Activated CD4-positive, alpha-beta T cell treated with anti-CD3 and anti-CD28 coated beads, Interleukin-2, Interleukin-4, amounts not matched to agents 100 ng/mL and 50 ng/mL, durations not matched to agents 16 hours and 8 hours (primary cell): ENCODE measurements around the gene TEX53.

Experiments
- DNase-seq: peaks from one replicate; pipeline ENCODE4 v3.0.0-alpha.2; 2020; ENCODE audit warnings: low spot score

Gene TEX53

DNA sequence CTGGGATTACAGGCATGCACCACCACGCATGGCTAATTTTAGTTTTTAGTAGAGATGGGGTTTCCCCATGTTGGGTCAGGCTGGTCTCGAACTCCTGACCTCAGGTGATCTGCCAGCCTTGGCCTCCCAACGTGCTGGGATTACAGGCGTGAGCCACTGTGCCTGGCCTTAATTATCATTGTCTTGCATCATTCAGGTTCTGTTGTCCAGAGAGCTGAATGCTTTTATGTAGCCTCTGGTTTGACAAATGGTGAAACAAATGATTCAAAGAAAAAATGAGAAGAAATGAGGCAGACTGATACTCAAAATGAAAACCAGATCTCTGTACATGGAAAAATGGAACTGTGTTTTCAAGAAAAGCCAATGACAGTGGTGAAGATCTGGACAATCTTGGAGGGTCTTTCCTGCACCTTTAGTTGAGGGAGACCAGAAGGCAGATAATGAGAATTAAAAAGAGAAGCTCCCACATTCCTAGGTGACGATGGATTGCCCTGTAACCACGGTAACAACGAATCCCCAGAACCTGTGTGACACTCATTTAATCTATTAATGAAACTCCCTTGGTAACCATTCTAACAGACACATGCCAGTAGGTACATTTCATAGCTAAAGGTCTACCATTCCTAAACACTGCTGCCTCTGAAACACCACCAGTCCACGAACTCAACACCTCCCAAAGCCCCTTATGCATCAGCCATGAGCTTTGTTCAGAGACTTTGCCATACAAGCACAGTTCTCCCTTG, 22.8 kb upstream of the TEX53 start:
- no peak for DNase-seq

DNA sequence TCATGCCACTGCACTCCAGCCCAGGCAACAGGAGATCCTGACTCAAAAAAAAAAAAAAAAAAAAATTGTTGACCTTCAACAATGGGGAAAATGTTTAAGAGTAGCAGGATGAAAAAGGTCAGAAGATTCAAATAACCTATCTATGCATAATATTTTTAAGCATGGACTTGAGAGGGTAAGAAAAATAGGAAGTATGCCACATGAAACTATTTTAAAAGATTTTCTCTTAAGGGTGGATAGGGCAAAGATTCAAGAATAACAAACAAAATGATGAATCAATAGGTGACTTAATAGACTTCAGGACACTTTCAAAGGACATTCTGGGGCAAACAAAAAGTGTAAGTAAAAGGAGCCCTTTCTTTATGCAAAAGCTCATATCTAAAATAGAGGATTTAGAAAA, 21.2 kb upstream of the TEX53 start:
- no peak for DNase-seq

DNA sequence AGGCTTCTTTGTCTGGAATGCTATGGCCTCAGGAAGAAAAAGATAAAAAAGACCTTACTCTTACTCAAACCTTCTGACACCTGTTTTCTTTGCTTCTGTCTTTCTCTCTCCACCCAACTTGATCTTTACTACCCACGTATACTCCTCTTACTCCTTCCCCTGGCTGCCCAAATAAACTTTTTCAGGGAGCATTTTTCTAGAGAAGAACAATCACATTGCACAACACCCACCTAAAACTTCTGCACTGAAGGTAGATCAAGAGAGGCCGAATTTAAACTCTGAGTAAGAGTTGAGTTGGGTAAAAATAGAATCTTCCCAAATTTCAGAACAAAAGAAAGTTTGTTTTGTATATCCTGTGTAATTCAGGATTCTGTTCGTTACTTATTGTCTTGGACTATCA, 20.5 kb upstream of the TEX53 start:
- no peak for DNase-seq

DNA sequence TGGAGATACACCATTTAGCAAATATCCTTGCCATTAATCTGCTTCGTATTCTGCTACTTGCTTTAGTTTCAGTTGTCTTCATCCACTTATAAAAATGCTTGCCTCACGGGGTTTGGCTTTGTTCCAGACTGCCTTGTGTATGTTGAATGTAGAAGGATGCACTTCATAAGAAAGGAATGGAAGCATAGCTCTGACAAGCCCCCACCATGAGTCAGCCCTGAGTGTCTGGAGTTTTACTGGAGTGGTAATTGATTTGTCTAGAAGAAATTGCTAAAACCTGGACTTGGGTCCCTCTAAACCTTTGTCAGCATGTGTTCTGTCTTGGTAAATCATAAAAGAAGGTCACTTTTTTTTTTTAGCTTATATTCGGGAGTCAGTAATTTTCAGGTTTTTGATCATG, 19.8 kb upstream of the TEX53 start:
- DNase-seq: no peak

DNA sequence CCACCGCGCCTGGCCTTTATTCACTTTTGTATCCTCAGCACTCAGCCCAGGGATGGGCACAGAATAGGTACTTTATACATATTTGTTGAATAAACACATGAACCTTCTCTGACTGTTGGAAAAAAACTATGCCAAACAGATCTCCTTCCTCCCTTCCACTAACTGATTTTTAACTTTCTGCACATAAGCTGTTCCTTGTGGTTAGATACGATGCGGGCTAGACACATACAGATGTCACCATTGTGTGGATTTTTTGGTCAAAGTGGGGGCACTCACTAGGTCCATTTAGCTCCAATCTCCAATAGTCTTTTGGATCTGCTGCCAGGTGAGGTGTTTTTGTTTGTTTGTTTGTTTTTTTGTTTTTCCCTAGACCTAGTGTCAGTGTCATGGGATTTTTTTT, 19.3 kb upstream of the TEX53 start:
- DNase-seq: no peak

DNA sequence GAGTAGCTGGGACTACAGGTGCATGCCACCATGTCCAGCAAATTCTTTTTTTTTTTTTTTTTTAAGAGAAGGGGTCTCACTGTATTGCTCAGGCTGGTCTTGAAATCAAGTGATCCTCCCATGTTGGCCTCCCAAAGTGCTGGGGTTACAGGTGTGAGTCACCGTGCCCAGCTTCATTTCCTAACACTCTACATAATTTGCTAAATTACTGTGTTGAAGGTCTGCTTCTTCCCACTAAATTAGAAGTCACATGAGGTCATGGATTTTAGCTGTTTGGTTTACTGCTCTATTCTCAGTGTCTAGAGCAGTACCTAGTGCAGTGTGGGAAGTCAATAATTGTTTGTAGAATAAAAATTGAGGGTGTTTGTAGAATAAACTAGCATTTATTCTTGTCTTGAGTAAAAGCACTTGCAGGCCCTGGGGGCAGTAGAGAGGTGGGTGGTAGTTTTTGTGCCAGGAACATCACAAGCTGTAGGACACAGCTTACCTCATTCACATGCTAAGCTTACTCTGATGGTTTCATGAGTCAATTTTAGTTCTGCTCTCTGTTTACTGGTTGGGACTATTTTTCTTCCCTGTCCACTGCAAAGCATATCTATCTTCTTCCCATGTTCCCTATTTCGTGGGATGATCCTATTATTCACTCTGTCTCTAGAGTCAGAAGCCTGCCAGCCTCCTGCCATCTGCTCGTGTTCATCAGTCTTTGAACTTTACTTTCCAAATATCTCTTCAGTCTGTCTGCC, 17.4 kb upstream of the TEX53 start:
- DNase-seq: no peak

DNA sequence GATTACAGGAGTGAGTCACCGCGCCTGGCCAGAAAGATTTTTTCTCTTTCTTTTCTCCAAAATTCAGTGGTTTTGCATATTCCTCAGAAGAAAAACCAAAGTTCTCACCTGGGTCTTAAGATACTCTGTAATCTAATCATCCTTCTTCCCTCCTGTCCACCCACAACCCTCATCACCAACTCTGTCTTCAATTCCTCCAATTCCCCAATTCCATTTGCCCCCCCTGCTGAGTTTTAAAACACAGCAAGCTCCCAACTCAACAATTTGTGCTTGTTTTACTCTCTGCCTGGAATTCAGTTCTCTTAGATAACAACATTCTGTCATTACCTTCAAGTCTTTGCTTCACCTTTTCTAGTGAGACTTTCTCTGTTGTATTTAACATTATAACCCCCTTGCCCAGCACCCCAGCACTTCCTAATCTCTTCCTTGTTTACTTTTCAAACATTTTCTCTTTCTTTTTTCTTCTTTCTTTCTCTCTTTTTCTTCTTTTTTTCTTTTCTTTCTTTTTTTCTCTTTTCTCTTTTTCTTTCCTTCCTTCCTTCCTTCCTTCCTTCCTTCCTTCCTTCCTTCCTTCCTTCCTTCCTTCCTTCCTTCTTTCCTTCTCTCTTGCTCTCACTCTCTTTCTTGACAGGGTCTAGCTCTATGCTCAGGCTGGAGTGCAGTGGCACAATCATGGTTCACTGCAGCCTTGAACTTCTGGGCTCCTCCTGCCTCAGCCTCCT, 16.6 kb upstream of the TEX53 start:
- DNase-seq: no peak

DNA sequence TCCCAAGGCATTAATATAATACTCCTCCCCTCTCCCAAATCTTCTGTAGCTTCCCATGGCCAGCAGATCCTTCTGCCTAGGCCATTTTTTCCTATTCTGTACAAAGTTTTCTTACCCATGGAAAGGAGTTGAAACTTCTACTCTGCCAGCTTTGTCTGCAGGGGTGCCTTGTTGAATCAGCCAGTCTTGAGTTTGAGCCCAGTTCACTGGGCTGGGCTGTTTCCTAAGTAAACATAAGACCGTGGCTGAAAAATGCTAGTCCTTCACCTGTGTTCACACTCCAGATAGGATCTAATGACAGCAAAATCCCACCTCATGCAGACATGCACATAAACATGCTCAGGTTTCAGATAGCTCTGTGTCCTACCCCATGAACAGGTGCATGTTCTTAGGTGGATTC, 14.0 kb upstream of the TEX53 start:
- no peak for DNase-seq

DNA sequence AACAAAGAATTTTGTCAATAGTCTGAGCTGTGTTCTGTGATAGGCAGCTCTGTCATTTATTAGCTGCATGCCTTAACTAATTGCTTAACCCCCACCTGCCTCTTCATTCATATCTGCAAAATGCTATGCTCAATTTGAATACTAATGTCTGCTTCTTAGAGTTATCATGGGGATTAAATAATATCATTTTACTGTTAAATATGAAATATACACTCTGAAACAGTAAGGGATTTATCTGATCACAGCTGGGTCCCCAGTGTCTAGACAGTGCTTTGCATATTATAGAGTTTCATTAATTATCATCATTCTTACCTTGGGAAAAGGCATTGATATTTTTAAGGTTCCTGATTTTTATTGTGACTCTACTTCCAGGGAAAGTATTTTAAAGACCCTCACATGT, 12.4 kb upstream of the TEX53 start:
- no peak for DNase-seq

DNA sequence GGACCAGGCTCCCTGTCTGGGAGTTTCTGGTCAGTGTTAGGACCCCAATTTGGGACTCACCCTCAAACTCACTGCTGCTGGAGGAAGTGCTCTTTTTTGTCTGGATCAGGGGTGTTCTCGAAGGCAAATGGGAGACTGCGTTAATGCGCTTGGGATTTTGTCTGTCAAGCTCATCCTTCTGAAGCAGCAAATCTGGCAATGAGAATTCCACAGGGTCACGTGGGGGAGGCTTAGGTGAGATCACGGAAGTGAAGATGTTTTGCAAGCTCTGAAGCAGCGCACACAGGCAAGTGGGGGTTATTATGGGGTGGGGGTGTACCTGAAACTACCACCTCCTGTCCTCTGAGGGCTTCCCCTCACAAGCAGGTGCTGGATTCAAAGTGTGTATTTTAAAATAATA, 10.5 kb upstream of the TEX53 start:
- DNase-seq: no peak

DNA sequence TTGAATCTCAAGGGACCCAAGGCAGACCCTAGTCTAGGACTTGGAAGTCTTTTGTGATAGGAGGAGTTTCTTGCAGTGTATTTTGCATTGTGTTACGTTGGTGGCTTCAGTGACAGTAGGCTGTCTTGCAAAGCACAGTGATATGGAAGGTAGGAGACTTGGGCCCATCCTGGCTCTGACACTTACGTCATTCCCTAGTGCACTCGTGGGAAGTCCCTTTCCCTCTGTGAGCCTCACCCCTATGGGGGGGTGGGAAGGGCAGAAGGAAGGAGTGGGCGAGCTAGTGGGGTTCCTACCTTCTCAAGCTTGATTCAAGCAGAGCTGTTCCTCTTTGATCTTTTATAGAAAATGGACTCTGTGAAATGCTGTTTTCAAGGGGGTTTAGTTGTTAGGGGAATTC, 9.2 kb upstream of the TEX53 start:
- no peak for DNase-seq

DNA sequence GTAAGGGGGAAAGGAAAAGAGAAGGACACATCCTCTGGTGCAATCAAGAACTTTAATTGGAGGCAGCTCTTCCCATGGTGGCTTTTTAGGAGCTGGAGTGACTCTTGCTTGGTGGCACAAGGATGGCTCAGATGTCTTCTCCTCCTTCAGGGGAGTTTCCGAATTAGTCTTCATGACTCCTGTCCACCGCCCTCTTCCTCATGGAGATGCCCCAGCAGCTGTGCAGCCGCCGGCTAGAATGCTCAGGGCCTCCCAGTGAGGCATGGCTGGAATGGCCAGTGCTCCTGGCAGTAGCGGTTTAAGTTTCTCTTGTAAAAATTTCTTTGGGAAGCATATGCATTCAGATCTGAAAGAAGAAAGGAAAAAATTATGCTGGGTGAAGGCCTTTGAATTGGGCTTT, 8.8 kb upstream of the TEX53 start:
- no peak for DNase-seq

DNA sequence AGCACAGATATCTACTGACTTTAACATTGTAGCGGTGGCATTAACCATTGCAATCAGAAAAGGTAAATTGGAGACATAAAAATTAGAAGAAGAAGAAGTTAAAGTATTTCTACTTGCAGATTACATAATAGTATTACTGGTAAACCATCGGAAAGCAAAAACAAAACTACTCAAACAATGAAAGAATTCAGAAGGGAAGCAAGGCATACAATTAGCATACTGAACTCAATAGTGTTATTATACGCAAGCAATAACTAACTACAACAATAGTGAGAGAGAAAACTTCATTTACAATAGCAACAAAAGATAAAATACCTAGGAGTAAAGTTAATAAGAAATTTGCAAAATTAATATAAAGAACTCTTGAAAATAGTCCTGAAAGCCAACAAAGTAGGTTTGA, 6.6 kb upstream of the TEX53 start:
- DNase-seq: no peak

DNA sequence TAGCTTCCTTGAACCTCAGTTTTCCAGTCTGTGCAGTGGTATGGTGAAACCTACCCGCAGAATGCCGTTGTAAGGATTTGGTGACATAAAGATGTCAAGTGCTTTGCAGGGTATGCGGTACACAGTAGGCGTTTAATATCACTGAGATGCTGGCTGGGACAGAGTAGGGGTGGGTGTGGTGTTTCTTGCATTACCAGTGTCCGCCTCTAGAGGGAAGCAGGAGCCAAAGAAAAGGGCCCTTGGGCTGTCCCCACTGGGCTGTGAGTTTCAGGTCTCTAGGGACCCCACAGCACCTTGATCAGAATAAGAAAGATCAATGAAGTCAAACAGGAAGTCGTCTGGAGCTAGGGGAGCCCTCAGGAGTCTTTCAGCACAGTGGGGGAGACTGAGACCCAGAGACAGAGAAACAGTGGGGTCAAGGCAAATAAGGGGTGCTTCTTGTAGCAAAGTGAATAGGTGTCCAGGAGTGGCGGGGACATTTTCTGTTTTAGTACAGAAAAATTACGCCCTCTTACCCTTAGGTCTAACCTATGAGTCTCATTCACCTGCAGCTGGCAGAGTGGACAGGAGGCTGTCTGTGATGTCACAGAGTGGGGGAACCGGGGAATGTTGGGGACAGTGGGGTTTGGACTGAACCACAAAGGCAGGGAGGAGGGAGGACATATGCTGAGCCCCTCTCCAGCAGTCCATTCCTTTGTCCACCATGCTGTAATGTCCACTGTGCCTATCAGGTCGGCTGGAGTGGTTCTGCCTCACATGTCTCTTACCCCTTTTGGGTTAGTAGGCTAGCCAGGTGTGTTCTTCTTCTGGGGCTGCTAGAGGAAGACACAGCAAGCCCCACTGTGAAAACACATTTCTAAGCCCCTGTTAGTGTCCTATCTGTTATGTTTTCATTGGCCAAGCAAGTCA, 4.7 kb upstream of the TEX53 start:
- DNase-seq: peak; percentile 75

DNA sequence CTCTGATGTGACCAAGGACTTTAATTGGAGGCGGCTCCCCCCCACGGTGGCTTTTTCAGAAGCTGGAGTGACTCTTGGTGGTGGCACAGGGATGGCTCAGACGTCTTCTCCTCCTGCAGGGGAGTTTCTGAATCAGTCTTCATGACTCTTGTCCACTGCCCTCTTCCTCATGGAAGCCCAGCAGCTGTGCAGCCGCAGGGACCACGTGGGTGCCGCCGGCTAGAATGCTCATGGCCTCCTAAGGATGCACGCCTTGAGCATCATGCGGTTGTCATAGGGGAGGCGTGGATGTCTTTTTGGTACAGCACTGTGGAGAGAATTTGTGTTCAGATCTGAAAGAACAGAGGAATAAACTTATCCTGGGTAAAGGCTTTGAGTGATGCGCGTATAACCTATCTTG, 1.3 kb downstream of the TEX53 start:
- DNase-seq: no peak

DNA sequence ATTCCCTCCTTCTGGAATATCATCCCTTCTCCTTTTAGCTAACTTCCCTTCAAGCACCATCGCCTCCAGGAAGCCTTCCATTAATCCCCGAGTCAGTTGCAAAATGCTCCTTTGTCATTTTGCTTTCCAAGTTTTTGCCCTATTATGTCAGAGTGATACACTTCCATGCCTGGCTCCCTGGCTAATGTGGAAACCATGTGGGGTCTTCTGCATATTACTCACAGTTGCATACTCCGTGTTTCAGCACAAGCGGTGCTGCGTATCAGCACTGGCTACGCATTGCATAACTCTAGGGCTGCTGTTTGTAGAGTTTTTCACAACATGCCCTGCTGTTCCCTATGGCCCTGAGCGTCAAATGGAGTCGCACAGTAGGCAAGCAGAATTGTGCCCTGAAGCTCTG, 1.9 kb downstream of the TEX53 start:
- DNase-seq: no peak

DNA sequence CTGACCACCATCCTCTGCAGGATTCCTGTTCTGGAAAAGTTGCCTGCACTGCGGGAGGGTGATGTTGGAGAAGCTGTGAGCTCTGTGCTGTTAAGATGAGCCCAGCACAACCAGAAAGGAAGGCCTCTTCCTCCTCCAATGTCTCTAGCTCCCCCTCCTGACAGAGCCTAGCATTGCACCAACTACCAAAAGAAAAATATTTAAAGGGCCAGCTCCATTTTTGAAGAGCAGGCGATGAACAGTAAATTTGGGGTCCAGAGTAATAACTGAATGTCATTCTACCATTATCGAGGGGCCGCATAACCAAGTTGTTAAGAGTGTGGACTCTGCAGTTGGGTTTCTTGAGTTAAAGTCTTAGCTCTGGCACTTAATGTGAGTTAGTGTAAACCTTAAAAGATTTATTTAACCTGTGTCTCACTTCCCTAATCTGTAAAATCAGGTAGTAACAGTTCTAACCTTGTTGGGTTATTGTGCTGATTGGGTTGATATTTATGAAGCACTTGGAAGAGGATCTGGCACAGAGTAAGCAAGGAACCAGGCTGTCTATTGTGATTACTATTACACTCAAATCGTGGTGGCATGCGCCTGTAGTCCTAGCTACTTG, 3.9 kb downstream of the TEX53 start:
- peak; percentile 86 for DNase-seq

DNA sequence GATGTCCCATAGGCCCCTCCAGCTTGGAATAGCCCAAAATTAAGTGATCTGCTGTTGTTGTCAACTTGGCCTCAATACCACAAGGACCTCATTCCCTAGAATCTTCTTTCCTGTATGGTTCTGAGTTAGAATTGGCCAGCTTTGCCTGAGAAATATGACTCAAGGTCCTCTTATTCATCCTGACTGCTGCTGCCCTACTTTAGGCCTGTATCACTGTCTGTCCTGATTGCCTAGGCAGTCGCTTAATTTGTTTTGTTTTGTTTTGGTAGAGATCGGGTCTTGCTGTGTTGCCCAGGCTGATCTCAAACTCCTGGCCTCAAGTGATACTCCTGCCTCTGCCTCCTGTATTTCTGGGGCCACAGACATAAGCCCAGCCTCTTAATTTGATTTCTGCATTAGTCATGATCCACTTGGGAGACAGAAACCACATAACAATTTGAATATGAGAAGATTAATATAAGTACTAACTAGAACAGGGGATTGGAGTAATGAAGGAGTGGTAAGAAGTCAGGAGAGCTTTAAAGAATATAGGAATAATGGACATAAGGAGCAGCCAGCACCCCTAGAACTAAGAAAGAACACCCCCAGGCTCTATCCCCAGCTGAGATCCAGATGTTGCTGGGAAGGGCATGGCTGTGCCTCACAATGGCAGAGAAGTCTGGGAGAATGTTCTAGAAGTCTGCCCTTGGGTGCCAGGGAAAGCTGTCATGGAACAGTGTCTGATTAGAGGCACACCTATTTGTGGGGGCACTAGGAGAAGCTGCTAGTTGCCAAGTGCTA, 4.6 kb downstream of the TEX53 start:
- peak; percentile 9 for DNase-seq

DNA sequence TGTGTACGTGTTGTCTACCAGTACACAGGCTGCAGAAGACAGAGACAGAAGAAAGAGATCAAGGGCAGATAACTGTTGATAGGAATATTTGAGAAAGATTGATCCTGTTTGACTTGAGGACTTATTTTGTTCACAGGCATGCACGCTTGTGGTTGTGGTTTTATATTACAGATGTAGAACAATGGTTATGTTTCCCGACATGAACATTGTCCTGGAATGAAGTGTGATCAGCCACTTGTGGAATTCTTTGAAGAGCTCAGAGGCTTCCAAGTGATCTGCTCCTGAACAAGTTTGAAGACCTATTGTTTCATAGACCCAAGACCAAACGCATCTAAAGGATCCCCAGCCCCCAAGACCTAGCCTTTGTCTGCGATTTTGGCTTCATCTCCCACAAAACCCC, 13.7 kb downstream of the TEX53 start:
- DNase-seq: no peak

DNA sequence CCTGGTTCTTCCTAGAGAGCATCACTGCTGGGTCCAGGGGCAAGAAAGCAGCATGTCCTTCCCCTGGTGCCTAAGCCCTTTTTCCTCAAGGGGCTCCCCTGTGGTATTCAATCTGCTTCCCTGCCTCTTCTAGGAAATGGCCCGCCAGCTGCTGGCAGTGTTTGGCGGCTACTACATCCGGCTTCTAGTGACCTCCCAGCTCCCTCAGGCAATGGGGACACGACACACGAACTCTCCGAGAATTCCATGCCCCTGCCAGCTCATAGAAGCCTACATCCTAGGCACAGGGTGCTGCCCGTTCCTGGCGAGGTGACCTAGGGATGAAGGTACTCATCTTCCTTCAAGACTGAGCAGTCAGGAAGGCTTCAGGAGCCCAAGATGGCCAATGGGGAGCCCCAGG, 14.6 kb downstream of the TEX53 start:
- DNase-seq: no peak

DNA sequence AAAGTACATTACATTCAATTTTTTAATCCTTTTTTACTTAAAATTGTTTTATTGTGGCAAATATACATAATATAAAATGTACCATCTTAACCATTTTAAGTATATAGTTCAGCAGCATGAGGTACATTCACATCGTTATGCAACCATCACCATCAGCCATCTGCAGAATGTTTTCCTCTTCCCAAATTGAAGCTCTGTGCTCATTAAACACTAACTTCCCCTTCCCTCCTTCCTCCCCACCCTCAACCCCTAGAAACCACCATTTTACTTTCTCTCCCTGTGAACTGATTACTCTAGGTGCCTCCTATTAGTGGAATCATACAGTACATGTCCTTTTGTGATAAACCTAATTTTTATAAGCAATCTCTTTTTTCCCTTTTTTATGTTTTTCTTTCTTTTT, 15.6 kb downstream of the TEX53 start:
- no peak for DNase-seq
